HUES6 (cell line): ENCODE data around the gene FGFR3.

Experiments
- H3K27ac ChIP-seq: 2 replicates; pipeline ENCODE4 v1.7.0; 2013; ENCODE audit warnings: low read depth, mild to moderate bottlenecking, low read length, inconsistent platforms
- H3K27me3 ChIP-seq: 2 replicates; pipeline ENCODE4 v1.6.1; 2013; ENCODE audit warnings: low read length; ENCODE audit not compliant: control insufficient read depth, insufficient read depth
- H3K36me3 ChIP-seq: 2 replicates; pipeline ENCODE4 v1.6.1; 2013; ENCODE audit warnings: low read length; ENCODE audit not compliant: control insufficient read depth, insufficient read depth
- H3K4me1 ChIP-seq: 2 replicates; pipeline ENCODE4 v1.6.1; 2013; ENCODE audit warnings: low read length; ENCODE audit not compliant: control insufficient read depth, insufficient read depth
- H3K4me3 ChIP-seq: 2 replicates; pipeline ENCODE4 v1.5.1; 2013; ENCODE audit warnings: low read depth, low read length
- H3K9ac ChIP-seq: one replicate; pipeline ENCODE4 v1.6.1; 2013; ENCODE audit warnings: mild to moderate bottlenecking, low read length
- H3K9me3 ChIP-seq: 2 replicates; pipeline ENCODE4 v1.6.1; 2013; ENCODE audit warnings: low read depth, low read length; ENCODE audit not compliant: control insufficient read depth, insufficient read depth

FGFR3 gene

GRCh38 chr4:1749826-1750225 is 43.3 kb upstream of the FGFR3 start:
- Histone ChIP-seq H3K27me3 (0 out of 2 replicates have a peak, but pooled peaks cover 2% of the 10 kb centered on the region), H3K9ac (no peak overlapping the region), H3K9me3 (no peaks in the 10 kb centered on the region), H3K36me3 (peaks cover 5% of the 10 kb centered on the region), H3K27ac (no peak overlapping the region), H3K4me3 (no peak overlapping the region), H3K4me1 (peaks cover 27% of the 10 kb centered on the region)

GRCh38 chr4:1750381-1751154 is 42.5 kb upstream of the FGFR3 start:
- peaks cover 27% of the 10 kb centered on the region for H3K4me1 ChIP-seq
- 0 out of 2 replicates have a peak, but pooled peaks cover 2% of the 10 kb centered on the region for H3K27me3 ChIP-seq
- no peaks in the 10 kb centered on the region for H3K36me3 ChIP-seq
- no peak overlapping the region for H3K9ac ChIP-seq
- no peaks in the 10 kb centered on the region for H3K9me3 ChIP-seq
- no peak overlapping the region for H3K4me3 ChIP-seq
- no peak overlapping the region for H3K27ac ChIP-seq

GRCh38 chr4:1751155-1751918 is 41.8 kb upstream of the FGFR3 start:
- Histone ChIP-seq H3K9ac (no peak overlapping the region), H3K36me3 (no peaks in the 10 kb centered on the region), H3K27ac (no peak overlapping the region), H3K27me3 (0 out of 2 replicates have a peak, but pooled peaks cover 2% of the 10 kb centered on the region), H3K4me3 (no peak overlapping the region), H3K4me1 (peaks cover 27% of the 10 kb centered on the region), H3K9me3 (no peaks in the 10 kb centered on the region)

- no peaks in the 10 kb centered on the region for H3K36me3 ChIP-seq
- H3K27me3 ChIP-seq: 0 out of 2 replicates have a peak, but pooled peaks cover 2% of the 10 kb centered on the region
- H3K4me1 ChIP-seq: peaks cover 27% of the 10 kb centered on the region
- no peaks in the 10 kb centered on the region for H3K9me3 ChIP-seq
- H3K9ac ChIP-seq: no peak overlapping the region
- no peak overlapping the region for H3K27ac ChIP-seq
- H3K4me3 ChIP-seq: no peak overlapping the region
Observed at GRCh38 chr4:1751919-1752283, 41.2 kb upstream of the FGFR3 start.

GRCh38 chr4:1752284-1753041 is 40.6 kb upstream of the FGFR3 start:
- Histone ChIP-seq H3K4me1 (peaks cover 27% of the 10 kb centered on the region), H3K9ac (no peak overlapping the region)

GRCh38 chr4:1753294-1753696 is 39.8 kb upstream of the FGFR3 start:
- no peak overlapping the region for H3K27ac ChIP-seq
- H3K4me3 ChIP-seq: no peak overlapping the region
- H3K9me3 ChIP-seq: no peaks in the 10 kb centered on the region
- H3K36me3 ChIP-seq: no peaks in the 10 kb centered on the region
- H3K4me1 ChIP-seq: peaks cover 28% of the 10 kb centered on the region
- H3K9ac ChIP-seq: no peak overlapping the region
- no peaks in the 10 kb centered on the region for H3K27me3 ChIP-seq

More at GRCh38 chr4:1752284-1753041, 40.6 kb upstream of the FGFR3 start:
- Histone ChIP-seq H3K27ac (no peak overlapping the region), H3K4me3 (no peak overlapping the region), H3K27me3 (0 out of 2 replicates have a peak, but pooled peaks cover 2% of the 10 kb centered on the region), H3K36me3 (no peaks in the 10 kb centered on the region), H3K9me3 (no peaks in the 10 kb centered on the region)

- peaks cover 26% of the 10 kb centered on the region for H3K4me1 ChIP-seq
- no peaks in the 10 kb centered on the region for H3K36me3 ChIP-seq
- no peak overlapping the region for H3K9ac ChIP-seq
- no peak overlapping the region for H3K4me3 ChIP-seq
- H3K27ac ChIP-seq: no peak overlapping the region
- H3K27me3 ChIP-seq: no peaks in the 10 kb centered on the region
- no peaks in the 10 kb centered on the region for H3K9me3 ChIP-seq
Observed at GRCh38 chr4:1753697-1754311, 39.3 kb upstream of the FGFR3 start.

GRCh38 chr4:1754336-1754735 is 38.8 kb upstream of the FGFR3 start:
- Histone ChIP-seq H3K4me1 (peaks cover 26% of the 10 kb centered on the region), H3K36me3 (no peaks in the 10 kb centered on the region), H3K9me3 (no peaks in the 10 kb centered on the region), H3K4me3 (no peak overlapping the region), H3K27ac (no peak overlapping the region), H3K9ac (no peak overlapping the region), H3K27me3 (no peaks in the 10 kb centered on the region)

GRCh38 chr4:1755297-1755696 is 37.8 kb upstream of the FGFR3 start:
- no peaks in the 10 kb centered on the region for H3K9me3 ChIP-seq
- H3K4me3 ChIP-seq: no peak overlapping the region
- H3K27me3 ChIP-seq: no peaks in the 10 kb centered on the region
- no peaks in the 10 kb centered on the region for H3K36me3 ChIP-seq
- no peak overlapping the region for H3K9ac ChIP-seq
- H3K4me1 ChIP-seq: peaks cover 23% of the 10 kb centered on the region
- no peak overlapping the region for H3K27ac ChIP-seq

GRCh38 chr4:1756079-1756478 is 37.0 kb upstream of the FGFR3 start:
- no peaks in the 10 kb centered on the region for H3K9me3 ChIP-seq
- H3K4me1 ChIP-seq: peaks cover 23% of the 10 kb centered on the region
- no peaks in the 10 kb centered on the region for H3K27me3 ChIP-seq
- no peak overlapping the region for H3K9ac ChIP-seq
- no peaks in the 10 kb centered on the region for H3K36me3 ChIP-seq
- no peak overlapping the region for H3K27ac ChIP-seq
- no peak overlapping the region for H3K4me3 ChIP-seq
